Keratinocyte (primary cell): Measurements from ENCODE around the gene TMEM87B.

Source experiments
- CTCF ChIP-seq, 3 experiments: IDR thresholded peaks in 1 of 3; conservative IDR thresholded peaks in 1 of 3; optimal IDR thresholded peaks in 1 of 3; 2 replicates in 2 of 3; 3 replicates in 1 of 3; pipeline versions ENCODE3 to v1.5.1; 2011; ENCODE audit warnings: low read length in 3 of 3, mild to moderate bottlenecking in 3 of 3, moderate library complexity in 2 of 3, control low read depth in 1 of 3, inconsistent platforms in 1 of 3; ENCODE audit not compliant: insufficient read depth in 2 of 3; ENCODE audit errors: extremely low read depth in 1 of 3
- EZH2 ChIP-seq: IDR thresholded peaks from one replicate; pipeline ENCODE4 v1.6.1; 2012; ENCODE audit warnings: inconsistent platforms, mild to moderate bottlenecking, low read length, moderate library complexity

- no peak for TF ChIP-seq EZH2
- no peak for TF ChIP-seq CTCF (optimal IDR thresholded peaks at IDR 0.05 in 1 of 3, IDR thresholded peaks at IDR 0.05 in 1 of 3, conservative IDR thresholded peaks at IDR 0.05 in 1 of 3; ENCODE audit: extremely low read depth in 1 of 3, insufficient read depth in 2 of 3, low read length in 3 of 3)
These were observed 89.9 kb downstream of the TMEM87B start for GRCh38 chr2:112144966-112145365.
